Activated B cell treated with CpG ODN at 0.5 μM for 24 hours (primary cell): ENCODE results near the gene TTC36. TPM values are rescaled to one million over a fixed set of nuclear protein-coding genes. Genes with fewer than 3 reads are reported as not detected.

Source experiments
- ATAC-seq: fragments of 200-7000 bp; cut with Tn5 transposase; one replicate; pipeline ENCODE4 v1.10.0; 2021; ENCODE audit warnings: low read depth, mild to moderate bottlenecking, moderate library complexity
- CTCF ChIA-PET: fragments of 350-600 bp; sonication (Branson Sonifier 250); formaldehyde crosslinking; loops from one replicate; lab custom pipeline; 2021; ENCODE audit warnings: antibody characterized with exemption; lab: Charles Lee
- POLR2A ChIA-PET: fragments of 350-600 bp; sonication (Branson Sonifier 250); formaldehyde crosslinking; loops from one replicate; lab custom pipeline; 2021; ENCODE audit warnings: antibody characterized with exemption; lab: Charles Lee
- DNase-seq: peaks from one replicate; pipeline ENCODE4 v3.0.0; 2022
- H3K27ac Mint-ChIP-seq: one replicate; pipeline ENCODE4 v1.8.0; 2020; ENCODE audit warnings: mixed read lengths
- H3K27me3 Mint-ChIP-seq: one replicate; pipeline ENCODE4 v1.8.0; 2021; ENCODE audit warnings: mixed read lengths
- H3K36me3 Mint-ChIP-seq: one replicate; pipeline ENCODE4 v1.8.0; 2021; ENCODE audit warnings: low read depth, mixed read lengths
- H3K4me1 Mint-ChIP-seq: one replicate; pipeline ENCODE4 v1.8.0; 2021; ENCODE audit warnings: mixed read lengths
- H3K4me3 Mint-ChIP-seq: one replicate; pipeline ENCODE4 v1.8.0; 2020; ENCODE audit warnings: mild to moderate bottlenecking, mixed read lengths
- H3K9me3 Mint-ChIP-seq: one replicate; pipeline ENCODE4 v1.8.0; 2020; ENCODE audit warnings: mixed read lengths
- CTCF ChIP-seq: fragments of 200-600 bp; IDR thresholded peaks from one replicate; pipeline ENCODE4 v1.8.0; 2022; ENCODE audit warnings: antibody characterized with exemption, mild to moderate bottlenecking
- intact Hi-C: fragments of 100-400 bp; cut with micrococcal nuclease; formaldehyde crosslinking; loops from one replicate; pipeline ENCODE4 v1.15.1; 2024
- total RNA-seq: library from RNA; stranded (reverse); gene quantifications from 2 replicates; pipeline ENCODE4 v1.2.3, GENCODE V29; 2022

TTC36 gene
- total RNA-seq, 1 donor from 2014 or later, result 0.44 TPM

GRCh38 chr11:118519549-118519948 lies 7.7 kb upstream of the TTC36 start:
- ChIA-PET CTCF (no interaction called here), POLR2A (interaction anchor here (0.6 kb wide), 1 partner anchor 499 kb away, joined by 3 read pairs; the partner anchor contains the start of gene TRAPPC4)
- H3K27me3 Mint-ChIP-seq, result no peaks in the 10 kb centered on the region
- ATAC-seq, result no peak
- no peak for TF ChIP-seq CTCF
- peaks cover 8% of the 10 kb centered on the region for H3K4me1 Mint-ChIP-seq
- H3K27ac Mint-ChIP-seq, result no peak overlapping the region
- peaks cover 67% of the 10 kb centered on the region for H3K36me3 Mint-ChIP-seq
- intact Hi-C loops, result no loop called here
- no peak overlapping the region for H3K4me3 Mint-ChIP-seq
- no peaks in the 10 kb centered on the region for H3K9me3 Mint-ChIP-seq
- no peak for DNase-seq

- CTCF ChIA-PET, result no interaction called here
- DNase-seq (no peak), ATAC-seq (peak; percentile 78)
- intact Hi-C loops, result no loop called here
- Mint-ChIP-seq H3K27ac (peak overlapping the region; percentile 1), H3K9me3 (no peaks in the 10 kb centered on the region), H3K4me3 (no peak overlapping the region), H3K27me3 (no peaks in the 10 kb centered on the region), H3K36me3 (peaks cover 58% of the 10 kb centered on the region), H3K4me1 (peaks cover 8% of the 10 kb centered on the region)
- POLR2A ChIA-PET, result no interaction called here
- TF ChIP-seq CTCF, result no peak
Measured at GRCh38 chr11:118521892-118522311, 5.4 kb upstream of the TTC36 start.

- ChIA-PET POLR2A (no interaction called here), CTCF (no interaction called here)
- no peaks in the 10 kb centered on the region for H3K27me3 Mint-ChIP-seq
- no peak for TF ChIP-seq CTCF
- ATAC-seq, result no peak
- peak overlapping the region; percentile 7 for H3K27ac Mint-ChIP-seq
- H3K4me1 Mint-ChIP-seq, result peaks cover 8% of the 10 kb centered on the region
- H3K9me3 Mint-ChIP-seq, result no peaks in the 10 kb centered on the region
- no peak overlapping the region for H3K4me3 Mint-ChIP-seq
- peaks cover 55% of the 10 kb centered on the region for H3K36me3 Mint-ChIP-seq
- DNase-seq, result no peak
- intact Hi-C loops, result no loop called here
Measured at GRCh38 chr11:118522571-118523072, 4.7 kb upstream of the TTC36 start.

- Mint-ChIP-seq H3K36me3 (peaks cover 50% of the 10 kb centered on the region), H3K4me3 (no peak overlapping the region), H3K27me3 (no peaks in the 10 kb centered on the region), H3K27ac (no peak overlapping the region), H3K4me1 (peaks cover 11% of the 10 kb centered on the region), H3K9me3 (no peaks in the 10 kb centered on the region)
- intact Hi-C loops, result no loop called here
- no peak for TF ChIP-seq CTCF
- POLR2A ChIA-PET, result no interaction called here
- ATAC-seq (no peak), DNase-seq (no peak)
- CTCF ChIA-PET, result no interaction called here
Measured at GRCh38 chr11:118524356-118524755, 2.9 kb upstream of the TTC36 start.

GRCh38 chr11:118524757-118525470 lies 2.4 kb upstream of the TTC36 start:
- ATAC-seq (no peak), DNase-seq (no peak)
- ChIA-PET POLR2A (interaction anchor here (0.6 to 0.7 kb wide), 2 partner anchors 23 to 40 kb away, joined by 3 read pairs; no protein-coding TSS in a partner anchor), CTCF (no interaction called here)
- no peaks in the 10 kb centered on the region for H3K27me3 Mint-ChIP-seq
- no peaks in the 10 kb centered on the region for H3K9me3 Mint-ChIP-seq
- no peak for TF ChIP-seq CTCF
- H3K36me3 Mint-ChIP-seq, result peaks cover 44% of the 10 kb centered on the region
- intact Hi-C loops, result no loop called here
- no peak overlapping the region for H3K4me3 Mint-ChIP-seq
- no peak overlapping the region for H3K27ac Mint-ChIP-seq
- H3K4me1 Mint-ChIP-seq, result peaks cover 13% of the 10 kb centered on the region
